Panc1 (cell line): ENCODE measurements around the gene SPHKAP.

Experiments
- POLR2AphosphoS5 ChIP-seq: IDR thresholded peaks from 2 replicates; pipeline ENCODE4 v1.6.1; 2012; ENCODE audit warnings: mild to moderate bottlenecking, low read depth, low read length, moderate library complexity
- TF ChIP-seq, protein P1 (sequence below): fragments of 450-650 bp; IDR thresholded peaks from 2 replicates; pipeline ENCODE4 v1.5.1; 2017; ENCODE audit warnings: mild to moderate bottlenecking

DNA sequence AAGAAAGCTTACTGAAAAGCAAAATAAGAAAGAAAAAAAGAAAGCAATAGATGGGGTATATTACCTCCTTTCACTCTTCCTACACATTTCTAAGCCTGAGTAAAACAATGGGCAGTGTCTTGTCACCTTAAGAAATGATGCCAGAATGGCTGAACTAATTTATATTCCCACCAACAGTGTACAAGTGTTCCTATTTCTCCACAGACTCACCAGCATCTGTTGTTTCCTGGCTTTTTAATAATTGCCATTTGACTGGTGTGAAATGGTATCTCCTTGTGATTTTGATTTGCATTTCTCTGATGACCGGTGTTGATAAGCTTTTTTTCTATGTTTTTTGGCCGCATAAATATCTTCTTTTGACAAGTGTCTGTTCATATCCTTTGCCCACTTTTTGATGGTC is 98.4 kb downstream of the SPHKAP start:
- TF ChIP-seq, protein P1, sequence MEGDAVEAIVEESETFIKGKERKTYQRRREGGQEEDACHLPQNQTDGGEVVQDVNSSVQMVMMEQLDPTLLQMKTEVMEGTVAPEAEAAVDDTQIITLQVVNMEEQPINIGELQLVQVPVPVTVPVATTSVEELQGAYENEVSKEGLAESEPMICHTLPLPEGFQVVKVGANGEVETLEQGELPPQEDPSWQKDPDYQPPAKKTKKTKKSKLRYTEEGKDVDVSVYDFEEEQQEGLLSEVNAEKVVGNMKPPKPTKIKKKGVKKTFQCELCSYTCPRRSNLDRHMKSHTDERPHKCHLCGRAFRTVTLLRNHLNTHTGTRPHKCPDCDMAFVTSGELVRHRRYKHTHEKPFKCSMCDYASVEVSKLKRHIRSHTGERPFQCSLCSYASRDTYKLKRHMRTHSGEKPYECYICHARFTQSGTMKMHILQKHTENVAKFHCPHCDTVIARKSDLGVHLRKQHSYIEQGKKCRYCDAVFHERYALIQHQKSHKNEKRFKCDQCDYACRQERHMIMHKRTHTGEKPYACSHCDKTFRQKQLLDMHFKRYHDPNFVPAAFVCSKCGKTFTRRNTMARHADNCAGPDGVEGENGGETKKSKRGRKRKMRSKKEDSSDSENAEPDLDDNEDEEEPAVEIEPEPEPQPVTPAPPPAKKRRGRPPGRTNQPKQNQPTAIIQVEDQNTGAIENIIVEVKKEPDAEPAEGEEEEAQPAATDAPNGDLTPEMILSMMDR = no peak
- TF ChIP-seq POLR2AphosphoS5 = no peak
